ENCODE measurements around the gene PHF21B.
"Not testable (repeated sequence)": the region's sequence is repeated elsewhere in the genome, so short reads cannot be mapped to it uniquely, and the experiment has no call there.

The PHF21B gene

GRCh38 chr22:44932493-44932892 lies 77.3 kb downstream of the PHF21B start:
- DNase-seq: no peak

- no peak for DNase-seq
Measured at GRCh38 chr22:44931766-44932165, 78.0 kb downstream of the PHF21B start.

- DNase-seq: no peak
Measured at GRCh38 chr22:44931077-44931540, 78.7 kb downstream of the PHF21B start.

GRCh38 chr22:44930711-44931035 lies 79.1 kb downstream of the PHF21B start:
- DNase-seq: no peak

GRCh38 chr22:44930016-44930710 lies 79.6 kb downstream of the PHF21B start:
- DNase-seq: no peak

- no peak for DNase-seq
Measured at GRCh38 chr22:44929359-44930015, 80.3 kb downstream of the PHF21B start.

- no peak for DNase-seq
Measured at GRCh38 chr22:44928711-44929358, 81.0 kb downstream of the PHF21B start.

- no peak for DNase-seq
Measured at GRCh38 chr22:44928136-44928463, 81.7 kb downstream of the PHF21B start.

- no peak for DNase-seq
Measured at GRCh38 chr22:44927463-44928135, 82.2 kb downstream of the PHF21B start.

GRCh38 chr22:44926491-44927415 lies 83.1 kb downstream of the PHF21B start:
- no peak for DNase-seq

GRCh38 chr22:44926124-44926475 lies 83.7 kb downstream of the PHF21B start:
- DNase-seq: no peak

- no peak for DNase-seq
Measured at GRCh38 chr22:44925465-44926123, 84.2 kb downstream of the PHF21B start.

- DNase-seq: no peak
Measured at GRCh38 chr22:44924710-44925109, 85.1 kb downstream of the PHF21B start.

GRCh38 chr22:44924098-44924497 lies 85.7 kb downstream of the PHF21B start:
- no peak for DNase-seq

GRCh38 chr22:44921766-44922165 lies 88.0 kb downstream of the PHF21B start:
- not testable (repeated sequence) for DNase-seq

- no peak for DNase-seq
Measured at GRCh38 chr22:44920183-44920582, 89.6 kb downstream of the PHF21B start.

GRCh38 chr22:44919691-44920090 lies 90.1 kb downstream of the PHF21B start:
- no peak for DNase-seq

GRCh38 chr22:44918925-44919392 lies 90.8 kb downstream of the PHF21B start:
- DNase-seq: no peak

- DNase-seq: no peak
Measured at GRCh38 chr22:44918166-44918924, 91.5 kb downstream of the PHF21B start.

GRCh38 chr22:44917372-44918165 lies 92.2 kb downstream of the PHF21B start:
- no peak for DNase-seq

Data from SW 1271 (cell line).